Amniotic stem cell (primary cell): ENCODE results near the gene UGT3A2.

ENCODE experiments used
- DNase-seq: peaks from one replicate; lab custom pipeline; 2025; lab: John Stamatoyannopoulos, UW

Gene UGT3A2

GRCh38 chr5:36066540-36067210, at the start of gene UGT3A2:
UGT3A2 (minus strand) TSS chr5:36066882; CDS start chr5:36066789, 93 bp downstream.
- no peak for DNase-seq

GRCh38 chr5:36111238-36111637, 44.6 kb upstream of the UGT3A2 start:
- DNase-seq: no peak

GRCh38 chr5:36108758-36109460, 42.2 kb upstream of the UGT3A2 start:
- DNase-seq: no peak

GRCh38 chr5:36105819-36106218, 39.1 kb upstream of the UGT3A2 start:
- no peak for DNase-seq

GRCh38 chr5:36099748-36100147, 33.1 kb upstream of the UGT3A2 start:
- DNase-seq: no peak

- no peak for DNase-seq
Observed at GRCh38 chr5:36096486-36096885, 29.8 kb upstream of the UGT3A2 start.

GRCh38 chr5:36089989-36090388, 23.3 kb upstream of the UGT3A2 start:
- DNase-seq: no peak

- DNase-seq: no peak
Observed at GRCh38 chr5:36079200-36079781, 12.6 kb upstream of the UGT3A2 start.

- DNase-seq: no peak
Observed at GRCh38 chr5:36078430-36078829, 11.7 kb upstream of the UGT3A2 start.

GRCh38 chr5:36073595-36074216, 7.0 kb upstream of the UGT3A2 start:
- DNase-seq: no peak

GRCh38 chr5:36070687-36071571, 4.2 kb upstream of the UGT3A2 start:
- DNase-seq: no peak

GRCh38 chr5:36068751-36069281, 2.1 kb upstream of the UGT3A2 start:
- DNase-seq: no peak

- DNase-seq: no peak
Observed at GRCh38 chr5:36066001-36066539, 612 bp downstream of the UGT3A2 start.

GRCh38 chr5:36060420-36060887, 6.2 kb downstream of the UGT3A2 start:
- DNase-seq: no peak

GRCh38 chr5:36059571-36060419, 6.9 kb downstream of the UGT3A2 start:
- DNase-seq: no peak

- no peak for DNase-seq
Observed at GRCh38 chr5:36058776-36059175, 7.9 kb downstream of the UGT3A2 start.

- no peak for DNase-seq
Observed at GRCh38 chr5:36057386-36057785, 9.3 kb downstream of the UGT3A2 start.

GRCh38 chr5:36056422-36056821, 10.3 kb downstream of the UGT3A2 start:
- DNase-seq: no peak

- no peak for DNase-seq
Observed at GRCh38 chr5:36055984-36056383, 10.7 kb downstream of the UGT3A2 start.

GRCh38 chr5:36054647-36055046, 12.0 kb downstream of the UGT3A2 start:
- DNase-seq: no peak
